ENCODE results near the gene DNMT3A.

- TF ChIP-seq CTCF (IDR thresholded peaks at IDR 0.05; ENCODE audit: insufficient read depth, low read depth, low read length), result no peak
- no peak for TF ChIP-seq EZH2 (IDR thresholded peaks at IDR 0.05; ENCODE audit: insufficient read depth, low read length)
Measured at GRCh38 chr2:25265001-25265400, 76.7 kb downstream of the DNMT3A start.
